Neural progenitor cell (in vitro differentiated cells): ENCODE results near the gene HMOX2.

Source experiments
- CTCF ChIP-seq: fragments of 200-600 bp; sonication (generic); IDR thresholded peaks from 2 replicates; pipeline ENCODE4 v1.5.1; 2017; ENCODE audit warnings: antibody characterized with exemption, mild to moderate bottlenecking
- EZH2 ChIP-seq: fragments of 200-600 bp; sonication (generic); IDR thresholded peaks from 2 replicates; pipeline ENCODE4 v1.6.1; 2017; ENCODE audit warnings: antibody characterized with exemption, mild to moderate bottlenecking, moderate library complexity
- EZH2phosphoT487 ChIP-seq: fragments of 200-600 bp; sonication (generic); IDR thresholded peaks from 2 replicates; pipeline ENCODE4 v1.6.1; 2017; ENCODE audit warnings: antibody characterized with exemption

DNA sequence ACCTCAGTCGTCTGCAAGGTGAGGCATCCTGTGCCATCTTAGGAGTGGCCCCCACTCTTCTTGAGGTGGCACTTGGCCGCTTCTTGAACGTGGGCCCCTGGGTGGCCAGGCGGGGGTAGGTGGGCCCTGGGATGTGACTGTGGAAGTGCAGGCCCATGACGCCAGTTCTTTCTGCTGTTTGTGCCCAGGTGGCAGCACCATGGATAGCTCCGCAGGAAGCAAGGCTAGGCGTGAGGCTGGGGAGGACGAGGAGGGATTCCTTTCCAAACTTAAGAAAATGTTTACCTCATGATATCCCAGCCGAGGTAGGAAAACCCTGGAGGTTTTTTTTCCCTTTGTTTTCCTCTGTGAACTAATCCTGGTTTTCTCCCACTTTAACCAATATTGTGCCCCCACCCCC lies 21.6 kb upstream of the HMOX2 start:
- TF ChIP-seq CTCF (no peak), EZH2phosphoT487 (no peak), EZH2 (no peak)
